ENCODE data around the gene PIH1D2. TPM values are rescaled to one million over a fixed set of nuclear protein-coding genes. Genes with fewer than 3 reads are reported as not detected.

PIH1D2 gene
- total RNA-seq, 4 donors from 2014 or later: 1.7 to 3.3 (median 2.8) TPM

- Histone ChIP-seq H3K4me3 (no peak overlapping the region), H3K27me3 (no peaks in the 10 kb centered on the region), H3K27ac (no peak overlapping the region), H3K36me3 (peaks cover 0 to 97% (median 12%) of the 10 kb centered on the region in 3 donors), H3K9me3 (no peaks in the 10 kb centered on the region), H3K4me1 (peaks cover 0 to 17% (median 0%) of the 10 kb centered on the region in 3 donors)
- TF ChIP-seq CTCF (IDR thresholded peaks at IDR 0.05) (no peak), POLR2A (IDR thresholded peaks at IDR 0.05) (no peak)
- no peak for DNase-seq
- 89 to 93% methylated on average over 4 of the region's 4 CpGs for WGBS, 2 donors
- intact Hi-C loops (cut with DNase I): no loop called here
Measured at GRCh38 chr11:112044961-112045360, 28.9 kb downstream of the PIH1D2 start.

DNA sequence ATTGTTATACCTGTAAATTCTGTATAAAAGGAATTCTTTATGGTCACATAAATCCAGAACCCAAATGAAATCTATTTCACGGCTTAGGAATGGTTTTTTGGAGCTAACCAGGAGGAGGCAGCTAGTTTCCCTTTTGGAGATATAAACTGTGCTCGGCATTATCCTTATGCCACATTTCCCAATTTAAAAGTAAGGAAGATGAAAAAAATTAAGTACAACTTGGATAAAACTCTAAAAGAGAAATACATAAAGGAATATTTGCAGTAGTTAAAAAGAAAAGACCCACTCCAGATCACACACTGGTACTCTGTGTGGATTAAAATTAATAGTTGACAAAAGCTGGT, 30.9 kb downstream of the PIH1D2 start:
- Histone ChIP-seq H3K27me3 (no peaks in the 10 kb centered on the region), H3K27ac (no peak overlapping the region), H3K9me3 (no peaks in the 10 kb centered on the region), H3K4me1 (no peaks in the 10 kb centered on the region), H3K36me3 (peaks cover 0 to 100% (median 12%) of the 10 kb centered on the region in 3 donors), H3K4me3 (no peak overlapping the region)
- TF ChIP-seq POLR2A (IDR thresholded peaks at IDR 0.05) (no peak), CTCF (IDR thresholded peaks at IDR 0.05) (no peak)
- intact Hi-C loops (cut with DNase I): no loop called here
- 89 to 94% methylated on average over 2 of the region's 2 CpGs for WGBS, 2 donors
- no peak for DNase-seq

- H3K36me3 ChIP-seq: peaks cover 0 to 100% (median 12%) of the 10 kb centered on the region in 3 donors
- intact Hi-C loops (cut with DNase I): no loop called here
- TF ChIP-seq CTCF (IDR thresholded peaks at IDR 0.05): no peak
- no peak overlapping the region for H3K27ac ChIP-seq
- H3K4me3 ChIP-seq: no peak overlapping the region
- no peaks in the 10 kb centered on the region for H3K27me3 ChIP-seq
- WGBS, 2 donors: 40 to 49% methylated on average over 6 of the region's 6 CpGs
- DNase-seq: no peak
- H3K9me3 ChIP-seq: no peaks in the 10 kb centered on the region
- no peaks in the 10 kb centered on the region for H3K4me1 ChIP-seq
Measured at GRCh38 chr11:112042161-112042960, 31.5 kb downstream of the PIH1D2 start.

GRCh38 chr11:112037527-112037926, 36.3 kb downstream of the PIH1D2 start:
- Histone ChIP-seq H3K9me3 (no peaks in the 10 kb centered on the region), H3K36me3 (peaks cover 0 to 98% (median 4%) of the 10 kb centered on the region in 3 donors), H3K27me3 (no peaks in the 10 kb centered on the region), H3K4me1 (no peaks in the 10 kb centered on the region), H3K27ac (no peak overlapping the region), H3K4me3 (no peak overlapping the region)
- intact Hi-C loops (cut with DNase I): no loop called here
- TF ChIP-seq POLR2A (IDR thresholded peaks at IDR 0.05) (no peak), CTCF (IDR thresholded peaks at IDR 0.05) (no peak)
- no peak for DNase-seq

- Histone ChIP-seq H3K4me3 (no peak overlapping the region), H3K27me3 (no peaks in the 10 kb centered on the region), H3K36me3 (peaks cover 5 to 98% (median 14%) of the 10 kb centered on the region in 3 donors), H3K27ac (no peak overlapping the region), H3K4me1 (no peaks in the 10 kb centered on the region), H3K9me3 (no peaks in the 10 kb centered on the region)
- DNase-seq: no peak
- TF ChIP-seq CTCF (IDR thresholded peaks at IDR 0.05): no peak
- TF ChIP-seq POLR2A (IDR thresholded peaks at IDR 0.05): no peak
- intact Hi-C loops (cut with DNase I): no loop called here
- WGBS, 2 donors: 90 to 92% methylated on average over 3 of the region's 3 CpGs
Measured at GRCh38 chr11:112033902-112034301, 39.9 kb downstream of the PIH1D2 start.
